Measurements from ENCODE around the gene NPR1. TPM values are rescaled to one million over a fixed set of nuclear protein-coding genes. Genes with fewer than 3 reads are reported as not detected.

Gene NPR1
- polyA plus RNA-seq, 2 of the 4 experiments (the other 2 are of a cell fraction) = 0.39 to 1.9 TPM

DNA sequence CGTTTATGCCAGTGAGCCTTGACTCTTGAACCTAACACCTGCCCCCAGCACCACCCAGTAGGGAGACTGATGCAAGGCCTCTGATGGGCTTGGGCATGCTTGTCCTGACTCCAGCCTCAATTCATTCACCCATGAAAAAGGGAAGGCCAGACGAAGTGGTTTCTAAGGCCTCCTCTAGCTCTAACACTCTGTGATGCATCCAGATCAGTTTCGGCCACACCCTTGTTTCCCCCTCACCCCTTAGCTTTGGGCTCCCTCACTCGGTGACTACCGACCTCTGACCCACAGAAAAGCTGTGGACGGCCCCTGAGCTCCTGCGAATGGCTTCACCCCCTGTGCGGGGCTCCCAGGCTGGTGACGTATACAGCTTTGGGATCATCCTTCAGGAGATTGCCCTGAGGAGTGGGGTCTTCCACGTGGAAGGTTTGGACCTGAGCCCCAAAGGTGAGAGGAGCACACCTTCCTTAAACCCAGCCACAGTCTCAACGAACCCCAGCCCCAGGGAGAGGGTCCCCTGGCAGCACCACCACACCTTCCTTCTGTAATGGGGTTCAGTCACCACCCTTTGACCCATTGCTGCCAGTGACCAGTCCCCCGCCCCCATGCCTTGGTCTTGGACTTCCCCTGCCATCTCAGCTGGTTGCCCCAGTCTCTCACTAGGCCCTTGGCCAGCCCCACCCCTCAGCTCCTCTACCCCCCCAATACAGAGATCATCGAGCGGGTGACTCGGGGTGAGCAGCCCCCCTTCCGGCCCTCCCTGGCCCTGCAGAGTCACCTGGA lies 9.0 kb downstream of the NPR1 start:
- no peak overlapping the region for H3K27ac ChIP-seq
- no peak for ATAC-seq
- peaks cover 6% of the 10 kb centered on the region; the same call in 1 of the 3 replicates for H3K4me1 ChIP-seq
- TF ChIP-seq, protein P1, sequence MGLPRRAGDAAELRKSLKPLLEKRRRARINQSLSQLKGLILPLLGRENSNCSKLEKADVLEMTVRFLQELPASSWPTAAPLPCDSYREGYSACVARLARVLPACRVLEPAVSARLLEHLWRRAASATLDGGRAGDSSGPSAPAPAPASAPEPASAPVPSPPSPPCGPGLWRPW (IDR thresholded peaks at IDR 0.05) = no peak
- TF ChIP-seq EHMT2 (IDR thresholded peaks at IDR 0.05; ENCODE audit: low read depth) = no peak
- no peak for TF ChIP-seq RAD21 (conservative IDR thresholded peaks at IDR 0.05 in 1 of 2, IDR thresholded peaks at IDR 0.05 in 1 of 2)
- TF ChIP-seq, protein P2, sequence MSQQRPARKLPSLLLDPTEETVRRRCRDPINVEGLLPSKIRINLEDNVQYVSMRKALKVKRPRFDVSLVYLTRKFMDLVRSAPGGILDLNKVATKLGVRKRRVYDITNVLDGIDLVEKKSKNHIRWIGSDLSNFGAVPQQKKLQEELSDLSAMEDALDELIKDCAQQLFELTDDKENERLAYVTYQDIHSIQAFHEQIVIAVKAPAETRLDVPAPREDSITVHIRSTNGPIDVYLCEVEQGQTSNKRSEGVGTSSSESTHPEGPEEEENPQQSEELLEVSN (IDR thresholded peaks at IDR 0.05; ENCODE audit: borderline replicate concordance, low read depth) = no peak
- no peak for TF ChIP-seq EHF (CRISPR knock-in tag; IDR thresholded peaks at IDR 0.05)
- TF ChIP-seq, protein P3, sequence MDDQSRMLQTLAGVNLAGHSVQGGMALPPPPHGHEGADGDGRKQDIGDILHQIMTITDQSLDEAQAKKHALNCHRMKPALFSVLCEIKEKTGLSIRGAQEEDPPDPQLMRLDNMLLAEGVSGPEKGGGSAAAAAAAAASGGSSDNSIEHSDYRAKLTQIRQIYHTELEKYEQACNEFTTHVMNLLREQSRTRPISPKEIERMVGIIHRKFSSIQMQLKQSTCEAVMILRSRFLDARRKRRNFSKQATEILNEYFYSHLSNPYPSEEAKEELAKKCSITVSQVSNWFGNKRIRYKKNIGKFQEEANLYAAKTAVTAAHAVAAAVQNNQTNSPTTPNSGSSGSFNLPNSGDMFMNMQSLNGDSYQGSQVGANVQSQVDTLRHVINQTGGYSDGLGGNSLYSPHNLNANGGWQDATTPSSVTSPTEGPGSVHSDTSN (IDR thresholded peaks at IDR 0.05) = no peak
- TF ChIP-seq, protein P4, sequence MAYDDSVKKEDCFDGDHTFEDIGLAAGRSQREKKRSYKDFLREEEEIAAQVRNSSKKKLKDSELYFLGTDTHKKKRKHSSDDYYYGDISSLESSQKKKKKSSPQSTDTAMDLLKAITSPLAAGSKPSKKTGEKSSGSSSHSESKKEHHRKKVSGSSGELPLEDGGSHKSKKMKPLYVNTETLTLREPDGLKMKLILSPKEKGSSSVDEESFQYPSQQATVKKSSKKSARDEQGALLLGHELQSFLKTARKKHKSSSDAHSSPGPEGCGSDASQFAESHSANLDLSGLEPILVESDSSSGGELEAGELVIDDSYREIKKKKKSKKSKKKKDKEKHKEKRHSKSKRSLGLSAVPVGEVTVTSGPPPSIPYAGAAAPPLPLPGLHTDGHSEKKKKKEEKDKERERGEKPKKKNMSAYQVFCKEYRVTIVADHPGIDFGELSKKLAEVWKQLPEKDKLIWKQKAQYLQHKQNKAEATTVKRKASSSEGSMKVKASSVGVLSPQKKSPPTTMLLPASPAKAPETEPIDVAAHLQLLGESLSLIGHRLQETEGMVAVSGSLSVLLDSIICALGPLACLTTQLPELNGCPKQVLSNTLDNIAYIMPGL (CRISPR knock-in tag; IDR thresholded peaks at IDR 0.05; ENCODE audit: borderline replicate concordance) = no peak
- TF ChIP-seq SREBF2 (IDR thresholded peaks at IDR 0.05) = no peak
- ChIA-PET POLR2A (no interaction called here), CTCF (interaction anchor here (1.7 to 2.4 kb wide), 3 partner anchors 10 to 85 kb away, joined by 5 to 13 read pairs (median 10); partner anchors contain the start of gene NPR1)
- no peaks in the 10 kb centered on the region for H3K9me3 ChIP-seq
- FAIRE-seq = no peak
- no peak overlapping the region for H3K4me2 ChIP-seq
- DNase-seq (ENCODE audit: low read depth in 1 of 2, low spot score in 1 of 2) = no peak
- no peak overlapping the region for H3K4me3 ChIP-seq
- WGBS (ENCODE audit: missing lambda C conversion rate) = 63% methylated on average over 13 of the region's 16 CpGs

DNA sequence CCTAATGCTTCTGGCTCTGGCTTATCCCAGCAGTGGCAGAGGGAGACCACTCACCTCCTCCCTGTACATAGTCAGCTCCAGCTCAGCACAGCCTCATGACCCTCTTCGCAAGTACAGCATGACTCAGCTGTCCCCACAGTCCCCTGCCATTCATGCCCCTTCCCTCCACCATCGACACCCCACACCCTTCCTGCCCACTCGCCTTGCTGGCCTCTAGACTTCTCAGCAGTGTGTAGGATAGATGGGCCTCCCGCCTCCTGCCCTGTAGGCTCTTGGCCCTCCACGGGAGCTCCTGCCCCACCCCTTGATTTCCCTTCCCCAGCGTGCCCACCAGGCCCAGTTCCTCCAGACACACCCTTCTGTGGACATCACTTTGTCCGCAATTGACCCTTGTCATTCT lies 9.8 kb downstream of the NPR1 start:
- no peak overlapping the region; a peak in 1 of 6 replicates for H3K27ac ChIP-seq
- FAIRE-seq = no peak
- WGBS (ENCODE audit: missing lambda C conversion rate) = 89% methylated on average over 7 of the region's 7 CpGs
- POLR2A ChIA-PET = no interaction called here
- H3K4me3 ChIP-seq = no peak overlapping the region
- CTCF ChIA-PET = interaction anchor here (1.2 to 2.4 kb wide), 3 partner anchors 11 to 84 kb away, joined by 3 to 10 read pairs (median 5); no protein-coding TSS in a partner anchor
- H3K4me1 ChIP-seq = peaks cover 6% of the 10 kb centered on the region; the same call in 1 of the 3 replicates
- H3K4me2 ChIP-seq = no peak overlapping the region
- no peaks in the 10 kb centered on the region for H3K9me3 ChIP-seq
- TF ChIP-seq POLR2AphosphoS2 (conservative IDR thresholded peaks at IDR 0.05; ENCODE audit: low read length) = no peak
- TF ChIP-seq ESRRA (IDR thresholded peaks at IDR 0.05; ENCODE audit: borderline replicate concordance, low read length) = no peak
- TF ChIP-seq, protein P5, sequence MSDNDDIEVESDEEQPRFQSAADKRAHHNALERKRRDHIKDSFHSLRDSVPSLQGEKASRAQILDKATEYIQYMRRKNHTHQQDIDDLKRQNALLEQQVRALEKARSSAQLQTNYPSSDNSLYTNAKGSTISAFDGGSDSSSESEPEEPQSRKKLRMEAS (IDR thresholded peaks at IDR 0.05) = no peak
- no peak for TF ChIP-seq EP300 (IDR thresholded peaks at IDR 0.05)
- TF ChIP-seq CEBPB (IDR thresholded peaks at IDR 0.05) = no peak
- TF ChIP-seq, protein P6, sequence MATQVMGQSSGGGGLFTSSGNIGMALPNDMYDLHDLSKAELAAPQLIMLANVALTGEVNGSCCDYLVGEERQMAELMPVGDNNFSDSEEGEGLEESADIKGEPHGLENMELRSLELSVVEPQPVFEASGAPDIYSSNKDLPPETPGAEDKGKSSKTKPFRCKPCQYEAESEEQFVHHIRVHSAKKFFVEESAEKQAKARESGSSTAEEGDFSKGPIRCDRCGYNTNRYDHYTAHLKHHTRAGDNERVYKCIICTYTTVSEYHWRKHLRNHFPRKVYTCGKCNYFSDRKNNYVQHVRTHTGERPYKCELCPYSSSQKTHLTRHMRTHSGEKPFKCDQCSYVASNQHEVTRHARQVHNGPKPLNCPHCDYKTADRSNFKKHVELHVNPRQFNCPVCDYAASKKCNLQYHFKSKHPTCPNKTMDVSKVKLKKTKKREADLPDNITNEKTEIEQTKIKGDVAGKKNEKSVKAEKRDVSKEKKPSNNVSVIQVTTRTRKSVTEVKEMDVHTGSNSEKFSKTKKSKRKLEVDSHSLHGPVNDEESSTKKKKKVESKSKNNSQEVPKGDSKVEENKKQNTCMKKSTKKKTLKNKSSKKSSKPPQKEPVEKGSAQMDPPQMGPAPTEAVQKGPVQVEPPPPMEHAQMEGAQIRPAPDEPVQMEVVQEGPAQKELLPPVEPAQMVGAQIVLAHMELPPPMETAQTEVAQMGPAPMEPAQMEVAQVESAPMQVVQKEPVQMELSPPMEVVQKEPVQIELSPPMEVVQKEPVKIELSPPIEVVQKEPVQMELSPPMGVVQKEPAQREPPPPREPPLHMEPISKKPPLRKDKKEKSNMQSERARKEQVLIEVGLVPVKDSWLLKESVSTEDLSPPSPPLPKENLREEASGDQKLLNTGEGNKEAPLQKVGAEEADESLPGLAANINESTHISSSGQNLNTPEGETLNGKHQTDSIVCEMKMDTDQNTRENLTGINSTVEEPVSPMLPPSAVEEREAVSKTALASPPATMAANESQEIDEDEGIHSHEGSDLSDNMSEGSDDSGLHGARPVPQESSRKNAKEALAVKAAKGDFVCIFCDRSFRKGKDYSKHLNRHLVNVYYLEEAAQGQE (IDR thresholded peaks at IDR 0.05) = no peak
- TF ChIP-seq HOXB13 (CRISPR knock-in tag; IDR thresholded peaks at IDR 0.05; ENCODE audit: low read depth) = no peak
- no peak for TF ChIP-seq HOXA7 (CRISPR knock-in tag; IDR thresholded peaks at IDR 0.05)
- TF ChIP-seq, protein P7, sequence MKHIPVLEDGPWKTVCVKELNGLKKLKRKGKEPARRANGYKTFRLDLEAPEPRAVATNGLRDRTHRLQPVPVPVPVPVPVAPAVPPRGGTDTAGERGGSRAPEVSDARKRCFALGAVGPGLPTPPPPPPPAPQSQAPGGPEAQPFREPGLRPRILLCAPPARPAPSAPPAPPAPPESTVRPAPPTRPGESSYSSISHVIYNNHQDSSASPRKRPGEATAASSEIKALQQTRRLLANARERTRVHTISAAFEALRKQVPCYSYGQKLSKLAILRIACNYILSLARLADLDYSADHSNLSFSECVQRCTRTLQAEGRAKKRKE (CRISPR knock-in tag; IDR thresholded peaks at IDR 0.05; ENCODE audit: low read depth) = no peak
- TF ChIP-seq HOXB5 (CRISPR knock-in tag; IDR thresholded peaks at IDR 0.05) = no peak
- TF ChIP-seq RFX5 (IDR thresholded peaks at IDR 0.05) = no peak
- TF ChIP-seq FOSB (CRISPR knock-in tag; IDR thresholded peaks at IDR 0.05) = no peak
- no peak for TF ChIP-seq BHLHE40 (IDR thresholded peaks at IDR 0.05; ENCODE audit: low read depth, low read length)
- TF ChIP-seq NFE2L2 (conservative IDR thresholded peaks at IDR 0.05; ENCODE audit: low read length) = no peak
- no peak for TF ChIP-seq FOXS1 (CRISPR knock-in tag; IDR thresholded peaks at IDR 0.05)
- TF ChIP-seq SMC3 (IDR thresholded peaks at IDR 0.05) = no peak
- TF ChIP-seq RARB (CRISPR knock-in tag; IDR thresholded peaks at IDR 0.05) = no peak
- TF ChIP-seq MYC (IDR thresholded peaks at IDR 0.05; ENCODE audit: borderline replicate concordance, low read length) = no peak
- DNase-seq (ENCODE audit: low read depth in 1 of 2, low spot score in 1 of 2) = no peak
- ATAC-seq = no peak
